Thyroid gland (tissue), 4 donors: ENCODE measurements around the gene SLC25A19.

Source experiments
- POLR2A ChIP-seq, 2 donors: fragments of 450-650 bp; IDR thresholded peaks; one replicate each; pipeline ENCODE4 v1.6.1; 2017; ENCODE audit warnings: antibody characterized with exemption in 2 of 2, mild to moderate bottlenecking in 2 of 2, moderate library complexity in 1 of 2
- TF ChIP-seq, protein P1 (sequence below), 6 experiments: fragments of 200-600 bp in 3 of 6; fragments of 450-650 bp in 3 of 6; sonication (generic) in 3 of 6; IDR thresholded peaks; one replicate each; pipeline ENCODE4 v1.5.1; 2016 to 2019; ENCODE audit warnings: antibody characterized with exemption in 6 of 6, mild to moderate bottlenecking in 2 of 6, inconsistent platforms in 1 of 6, moderate library complexity in 1 of 6

DNA sequence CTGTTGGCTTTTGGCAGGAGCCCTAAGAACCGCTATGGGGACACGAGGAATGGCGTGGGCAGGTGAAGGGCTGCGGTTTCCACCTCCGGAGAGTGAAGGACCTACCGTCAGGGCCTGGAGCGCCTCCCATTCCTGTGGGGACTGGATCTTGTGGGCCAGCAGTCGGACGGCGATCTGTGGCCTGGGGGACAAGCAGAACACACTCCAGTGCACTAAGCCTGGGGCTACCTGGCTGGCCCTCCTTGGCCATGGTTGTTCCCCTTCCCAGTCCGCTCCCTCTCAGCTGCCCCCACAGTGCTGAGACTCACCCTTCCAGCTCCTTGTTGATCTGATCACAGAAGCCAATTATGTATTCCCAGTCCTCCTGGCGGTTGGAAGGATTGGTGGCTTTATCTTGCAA is 42.8 kb downstream of the SLC25A19 start:
- TF ChIP-seq, protein P1, sequence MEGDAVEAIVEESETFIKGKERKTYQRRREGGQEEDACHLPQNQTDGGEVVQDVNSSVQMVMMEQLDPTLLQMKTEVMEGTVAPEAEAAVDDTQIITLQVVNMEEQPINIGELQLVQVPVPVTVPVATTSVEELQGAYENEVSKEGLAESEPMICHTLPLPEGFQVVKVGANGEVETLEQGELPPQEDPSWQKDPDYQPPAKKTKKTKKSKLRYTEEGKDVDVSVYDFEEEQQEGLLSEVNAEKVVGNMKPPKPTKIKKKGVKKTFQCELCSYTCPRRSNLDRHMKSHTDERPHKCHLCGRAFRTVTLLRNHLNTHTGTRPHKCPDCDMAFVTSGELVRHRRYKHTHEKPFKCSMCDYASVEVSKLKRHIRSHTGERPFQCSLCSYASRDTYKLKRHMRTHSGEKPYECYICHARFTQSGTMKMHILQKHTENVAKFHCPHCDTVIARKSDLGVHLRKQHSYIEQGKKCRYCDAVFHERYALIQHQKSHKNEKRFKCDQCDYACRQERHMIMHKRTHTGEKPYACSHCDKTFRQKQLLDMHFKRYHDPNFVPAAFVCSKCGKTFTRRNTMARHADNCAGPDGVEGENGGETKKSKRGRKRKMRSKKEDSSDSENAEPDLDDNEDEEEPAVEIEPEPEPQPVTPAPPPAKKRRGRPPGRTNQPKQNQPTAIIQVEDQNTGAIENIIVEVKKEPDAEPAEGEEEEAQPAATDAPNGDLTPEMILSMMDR (IDR thresholded peaks at IDR 0.05), result no peak
- TF ChIP-seq POLR2A (IDR thresholded peaks at IDR 0.05), result no peak
